ENCODE measurements around the gene ZNF12. TPM values are rescaled to one million over a fixed set of nuclear protein-coding genes. Genes with fewer than 3 reads are reported as not detected.

ZNF12 gene
- total and polyA plus RNA-seq, 12 donors = 6.4 to 26.5 (median 18.2) TPM

DNA sequence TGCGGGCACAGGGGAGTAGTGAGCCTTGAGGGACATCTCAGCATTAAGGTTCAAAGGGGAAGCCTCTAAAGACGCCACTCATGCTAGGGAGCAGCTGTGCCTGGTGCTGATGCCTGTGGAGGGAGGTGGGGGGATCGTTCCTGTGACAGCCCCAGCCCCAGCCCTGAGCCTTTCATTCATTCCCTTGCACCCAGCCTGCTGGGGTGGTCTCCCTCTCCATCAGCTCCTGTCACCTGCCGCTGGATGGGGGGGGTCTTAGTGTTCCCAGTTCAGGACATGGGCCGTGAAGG lies 58.0 kb downstream of the ZNF12 start:
- H3K4me1 ChIP-seq (replicated peaks in 1 of 2) = no peaks in the 10 kb centered on the region
- H3K27ac ChIP-seq = no peak overlapping the region
- peaks cover 0 to 44% of the 10 kb centered on the region in 2 donors for H3K36me3 ChIP-seq (replicated peaks in 1 of 2)
- no peaks in the 10 kb centered on the region for H3K27me3 ChIP-seq
- intact Hi-C loops (cut with DNase I) = no loop called here
- 84 to 100% (median 94%) methylated on average over 3 to 5 of the region's 5 CpGs for WGBS, 4 donors
- TF ChIP-seq, protein P1, sequence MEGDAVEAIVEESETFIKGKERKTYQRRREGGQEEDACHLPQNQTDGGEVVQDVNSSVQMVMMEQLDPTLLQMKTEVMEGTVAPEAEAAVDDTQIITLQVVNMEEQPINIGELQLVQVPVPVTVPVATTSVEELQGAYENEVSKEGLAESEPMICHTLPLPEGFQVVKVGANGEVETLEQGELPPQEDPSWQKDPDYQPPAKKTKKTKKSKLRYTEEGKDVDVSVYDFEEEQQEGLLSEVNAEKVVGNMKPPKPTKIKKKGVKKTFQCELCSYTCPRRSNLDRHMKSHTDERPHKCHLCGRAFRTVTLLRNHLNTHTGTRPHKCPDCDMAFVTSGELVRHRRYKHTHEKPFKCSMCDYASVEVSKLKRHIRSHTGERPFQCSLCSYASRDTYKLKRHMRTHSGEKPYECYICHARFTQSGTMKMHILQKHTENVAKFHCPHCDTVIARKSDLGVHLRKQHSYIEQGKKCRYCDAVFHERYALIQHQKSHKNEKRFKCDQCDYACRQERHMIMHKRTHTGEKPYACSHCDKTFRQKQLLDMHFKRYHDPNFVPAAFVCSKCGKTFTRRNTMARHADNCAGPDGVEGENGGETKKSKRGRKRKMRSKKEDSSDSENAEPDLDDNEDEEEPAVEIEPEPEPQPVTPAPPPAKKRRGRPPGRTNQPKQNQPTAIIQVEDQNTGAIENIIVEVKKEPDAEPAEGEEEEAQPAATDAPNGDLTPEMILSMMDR (IDR thresholded peaks at IDR 0.05) = no peak
- TF ChIP-seq POLR2A (IDR thresholded peaks at IDR 0.05) = no peak
- no peaks in the 10 kb centered on the region for H3K9me3 ChIP-seq (replicated peaks in 1 of 3)
- H3K4me3 ChIP-seq = no peak overlapping the region
- no peak for DNase-seq

DNA sequence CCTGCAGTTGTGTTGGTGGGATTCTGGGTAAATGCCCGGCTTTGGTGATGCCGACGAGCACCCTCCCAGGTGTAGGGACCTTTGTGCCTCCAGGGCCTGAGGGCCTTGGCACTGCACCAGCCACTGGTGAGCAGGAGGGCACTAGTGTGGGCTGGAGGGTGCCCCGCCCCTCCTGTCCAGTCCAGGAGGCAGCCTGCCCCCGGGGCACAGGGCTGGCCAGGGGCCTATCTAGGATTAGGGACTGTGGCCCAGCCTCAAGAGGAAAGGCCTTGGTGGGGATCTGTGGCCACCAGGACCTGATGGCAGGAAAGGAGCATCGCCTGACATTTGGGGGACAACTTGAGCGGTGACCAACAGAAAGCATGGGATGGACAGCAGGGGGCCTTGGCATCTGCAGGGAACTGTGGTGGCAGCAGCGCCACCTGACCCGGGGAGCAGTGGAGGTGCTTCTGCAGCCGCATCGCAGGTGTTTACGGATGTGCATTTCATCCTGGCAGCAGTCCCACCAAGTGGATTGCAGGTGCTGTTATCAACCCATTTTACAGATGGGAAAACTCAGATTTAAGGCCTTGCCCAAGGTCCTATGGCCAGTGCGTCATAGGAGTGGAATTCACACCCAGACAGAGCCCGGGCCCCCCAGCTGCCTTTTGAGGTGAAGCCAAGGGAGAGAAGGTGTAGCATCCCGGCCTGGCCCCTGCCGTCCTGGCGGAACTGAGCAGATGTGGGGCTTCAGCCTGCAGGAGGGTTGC lies 58.5 kb downstream of the ZNF12 start:
- Histone ChIP-seq H3K36me3 (replicated peaks in 1 of 2) (peaks cover 0 to 49% of the 10 kb centered on the region in 2 donors), H3K27me3 (no peaks in the 10 kb centered on the region), H3K4me1 (replicated peaks in 1 of 2) (no peaks in the 10 kb centered on the region), H3K4me3 (no peak overlapping the region), H3K9me3 (replicated peaks in 1 of 3) (no peaks in the 10 kb centered on the region), H3K27ac (no peak overlapping the region)
- intact Hi-C loops (cut with DNase I) = no loop called here
- DNase-seq = no peak
- 88 to 96% (median 94%) methylated on average over 7 to 17 of the region's 17 CpGs for WGBS, 4 donors
- TF ChIP-seq, protein P1 (IDR thresholded peaks at IDR 0.05) = no peak
- TF ChIP-seq POLR2A (IDR thresholded peaks at IDR 0.05) = no peak

DNA sequence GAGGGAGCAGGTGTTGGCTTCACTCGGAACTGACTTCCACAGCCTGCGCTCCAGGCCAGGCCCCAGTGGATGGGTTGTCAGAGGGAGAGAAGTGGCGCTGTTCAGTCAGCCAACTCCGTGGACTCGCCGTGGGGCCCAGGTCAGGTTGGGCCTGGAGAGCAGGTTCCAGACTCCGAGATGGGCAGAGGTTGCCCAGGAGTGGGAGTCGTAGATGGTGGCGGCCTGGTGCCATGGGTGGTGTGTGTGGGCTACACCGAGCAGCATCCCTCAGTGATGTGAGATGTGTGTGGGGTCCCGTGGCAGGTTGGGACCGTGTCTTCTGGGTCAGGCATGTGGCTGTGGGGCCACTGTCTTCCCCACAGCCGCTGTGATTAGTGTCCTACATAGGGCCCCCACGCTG lies 59.2 kb downstream of the ZNF12 start:
- Histone ChIP-seq H3K36me3 (replicated peaks in 1 of 2) (peaks cover 0 to 53% of the 10 kb centered on the region in 2 donors), H3K9me3 (replicated peaks in 1 of 3) (no peaks in the 10 kb centered on the region), H3K4me1 (replicated peaks in 1 of 2) (no peaks in the 10 kb centered on the region), H3K4me3 (no peak overlapping the region), H3K27me3 (no peaks in the 10 kb centered on the region), H3K27ac (no peak overlapping the region)
- intact Hi-C loops (cut with DNase I) = no loop called here
- TF ChIP-seq, protein P1 (IDR thresholded peaks at IDR 0.05) = no peak
- no peak for TF ChIP-seq POLR2A (IDR thresholded peaks at IDR 0.05)
- 88 to 94% (median 92%) methylated on average over 12 to 14 of the region's 14 CpGs for WGBS, 4 donors
- DNase-seq = no peak

- H3K9me3 ChIP-seq (replicated peaks in 1 of 3) = no peaks in the 10 kb centered on the region
- no peaks in the 10 kb centered on the region for H3K4me1 ChIP-seq (replicated peaks in 1 of 2)
- peaks cover 0 to 53% of the 10 kb centered on the region in 2 donors for H3K36me3 ChIP-seq (replicated peaks in 1 of 2)
- intact Hi-C loops (cut with DNase I) = no loop called here
- H3K27ac ChIP-seq = no peak overlapping the region
- no peaks in the 10 kb centered on the region for H3K27me3 ChIP-seq
- 50 to 64% (median 55%) methylated on average over 5 to 8 of the region's 8 CpGs; no CpG with 5 or more reads in 1 of the 4 donors for WGBS, 4 donors
- TF ChIP-seq, protein P1 (IDR thresholded peaks at IDR 0.05) = no peak
- TF ChIP-seq POLR2A (IDR thresholded peaks at IDR 0.05) = no peak
- no peak overlapping the region for H3K4me3 ChIP-seq
- DNase-seq = peak in 6 of 7 donors; percentile 37 to 74 (median 61)
Observed at GRCh38 chr7:6647080-6647479, 59.7 kb downstream of the ZNF12 start.
